Endothelial cell of coronary artery (primary cell): Measurements from ENCODE around the gene RFX7. TPM values are rescaled to one million over a fixed set of nuclear protein-coding genes. Genes with fewer than 3 reads are reported as not detected.

Experiments used
- total RNA-seq: library from RNA; depleted of rRNA; stranded (reverse); fragments of >200 nt; gene quantifications from 2 replicates; pipeline ENCODE4 v1.2.3, GENCODE V29; 2014

The RFX7 gene
- total RNA-seq = 3.1 and 4.8 TPM in 2 replicates

DNA sequence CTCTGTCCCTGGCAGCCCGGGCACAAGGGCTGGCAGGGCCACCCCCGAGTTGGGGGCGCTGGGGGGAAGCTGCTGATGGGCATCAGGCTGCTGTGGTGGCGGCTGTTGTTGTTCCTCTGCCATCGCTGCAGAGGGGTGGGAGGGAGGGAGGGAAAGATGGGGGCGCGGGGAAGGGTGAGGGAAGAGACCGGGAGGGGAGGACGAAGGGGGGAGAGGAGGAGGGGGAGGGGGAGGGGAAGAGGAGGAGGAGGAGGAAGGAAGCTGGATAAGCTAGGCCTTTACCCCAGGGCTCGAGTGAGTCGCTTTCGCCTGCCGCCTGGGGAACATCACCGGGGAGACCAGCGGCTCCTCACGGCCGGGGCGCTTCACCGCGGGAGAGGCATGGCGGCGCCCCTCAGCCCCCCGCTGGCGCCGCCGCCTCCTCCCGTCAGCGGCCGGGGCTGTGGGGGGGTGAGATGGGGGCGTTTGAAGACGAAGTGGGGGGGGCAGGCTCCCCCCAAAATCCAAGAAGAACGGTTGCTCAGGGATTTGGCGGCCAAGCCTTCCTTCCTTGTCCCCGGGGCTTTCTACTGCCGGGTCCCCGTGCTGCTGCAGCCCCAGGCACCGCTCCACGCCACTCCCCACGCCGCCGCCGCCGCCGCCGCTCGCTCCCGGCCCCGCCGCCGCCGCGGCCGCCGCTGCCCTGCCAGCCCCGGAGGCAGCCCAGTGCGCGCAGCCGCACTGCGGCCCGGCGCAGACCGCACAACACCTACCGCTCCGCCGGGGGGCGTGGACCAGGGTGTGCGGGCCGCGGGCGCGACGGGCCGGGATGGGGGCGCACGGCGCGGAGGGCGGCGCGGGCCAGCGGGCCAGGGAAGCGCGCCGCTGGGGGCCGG lies at the start of gene RFX7:
RFX7 (minus strand) TSS at position 717 of the 875 bp plus-strand sequence; CDS start at position 123, 594 bp downstream.

Other genes starting within 250 kb of the RFX7 start
- gene TEX9, start 121.5 kb upstream of the RFX7 start, total RNA-seq = 1.0 and 1.6 TPM in 2 replicates
- 0.28 and 0.90 TPM in 2 replicates for gene MNS1, start 221.3 kb upstream of the RFX7 start, total RNA-seq